HG02981 (cell line): Measurements from ENCODE around the gene TEX2.
"Not testable (repeated sequence)": the region's sequence is repeated elsewhere in the genome, so short reads cannot be mapped to it uniquely, and the experiment has no call there.

Source experiments
- ATAC-seq: cut with Tn5 transposase; IDR thresholded peaks from one replicate; pipeline ENCODE4 v1.9.1; 2021; ENCODE audit warnings: mild to moderate bottlenecking, moderate library complexity; ENCODE audit not compliant: unreplicated experiment

Gene TEX2

GRCh38 chr17:64216000-64216337 is 47.1 kb downstream of the TEX2 start:
- no peak for ATAC-seq

- ATAC-seq, result no peak
Measured at GRCh38 chr17:64214950-64215349, 48.1 kb downstream of the TEX2 start.

GRCh38 chr17:64213995-64214811 is 48.9 kb downstream of the TEX2 start:
- no peak for ATAC-seq

- ATAC-seq, result no peak
Measured at GRCh38 chr17:64212122-64212521, 50.9 kb downstream of the TEX2 start.

- no peak for ATAC-seq
Measured at GRCh38 chr17:64209983-64210382, 53.1 kb downstream of the TEX2 start.

- ATAC-seq, result no peak
Measured at GRCh38 chr17:64209356-64209941, 53.6 kb downstream of the TEX2 start.

GRCh38 chr17:64208656-64209055 is 54.4 kb downstream of the TEX2 start:
- ATAC-seq, result not testable (repeated sequence)

GRCh38 chr17:64205804-64206203 is 57.3 kb downstream of the TEX2 start:
- ATAC-seq, result no peak

- no peak for ATAC-seq
Measured at GRCh38 chr17:64203630-64204029, 59.4 kb downstream of the TEX2 start.

- no peak for ATAC-seq
Measured at GRCh38 chr17:64202683-64203344, 60.2 kb downstream of the TEX2 start.

- ATAC-seq, result no peak
Measured at GRCh38 chr17:64200080-64201032, 62.7 kb downstream of the TEX2 start.

GRCh38 chr17:64198331-64199090 is 64.5 kb downstream of the TEX2 start:
- ATAC-seq, result no peak

- ATAC-seq, result no peak
Measured at GRCh38 chr17:64196601-64197000, 66.5 kb downstream of the TEX2 start.

GRCh38 chr17:64193561-64193960 is 69.5 kb downstream of the TEX2 start:
- ATAC-seq, result no peak

GRCh38 chr17:64192589-64192988 is 70.5 kb downstream of the TEX2 start:
- ATAC-seq, result no peak

- ATAC-seq, result no peak
Measured at GRCh38 chr17:64190472-64190871, 72.6 kb downstream of the TEX2 start.

GRCh38 chr17:64188088-64188487 is 75.0 kb downstream of the TEX2 start:
- no peak for ATAC-seq

GRCh38 chr17:64187093-64187895 is 75.8 kb downstream of the TEX2 start:
- no peak for ATAC-seq
